Lower leg skin (tissue), 3 donors: ENCODE measurements around the gene SSH3.

Experiments used
- POLR2A ChIP-seq, 2 donors: fragments of 450-650 bp; IDR thresholded peaks; one replicate each; pipeline ENCODE4 v1.6.1; 2016 to 2017; ENCODE audit warnings: antibody characterized with exemption in 2 of 2, mild to moderate bottlenecking in 1 of 2, moderate library complexity in 1 of 2
- TF ChIP-seq, protein P1 (sequence below), 3 donors: fragments of 450-650 bp; IDR thresholded peaks; one replicate each; pipeline ENCODE4 v1.5.1; 2016; ENCODE audit warnings: antibody characterized with exemption in 3 of 3, mild to moderate bottlenecking in 3 of 3, moderate library complexity in 2 of 3

DNA sequence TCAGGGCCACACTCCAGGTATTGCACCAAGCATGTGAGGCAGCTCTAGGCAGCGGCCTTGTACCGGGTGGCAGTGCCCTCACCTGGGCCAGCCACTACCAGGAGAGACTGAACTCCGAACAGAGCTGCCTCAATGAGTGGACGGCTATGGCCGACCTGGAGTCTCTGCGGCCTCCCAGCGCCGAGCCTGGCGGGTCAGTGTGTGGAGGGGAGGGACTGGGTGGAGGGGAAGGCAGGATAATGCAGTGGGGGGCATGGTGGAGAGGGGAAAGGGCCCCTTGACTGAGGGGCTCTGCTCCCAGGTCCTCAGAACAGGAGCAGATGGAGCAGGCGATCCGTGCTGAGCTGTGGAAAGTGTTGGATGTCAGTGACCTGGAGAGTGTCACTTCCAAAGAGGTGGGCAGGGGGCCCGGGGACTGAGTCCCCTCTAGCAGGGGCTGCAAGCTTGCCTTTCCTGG lies 4.2 kb downstream of the SSH3 start:
- no peak for TF ChIP-seq POLR2A (IDR thresholded peaks at IDR 0.05)
- TF ChIP-seq, protein P1, sequence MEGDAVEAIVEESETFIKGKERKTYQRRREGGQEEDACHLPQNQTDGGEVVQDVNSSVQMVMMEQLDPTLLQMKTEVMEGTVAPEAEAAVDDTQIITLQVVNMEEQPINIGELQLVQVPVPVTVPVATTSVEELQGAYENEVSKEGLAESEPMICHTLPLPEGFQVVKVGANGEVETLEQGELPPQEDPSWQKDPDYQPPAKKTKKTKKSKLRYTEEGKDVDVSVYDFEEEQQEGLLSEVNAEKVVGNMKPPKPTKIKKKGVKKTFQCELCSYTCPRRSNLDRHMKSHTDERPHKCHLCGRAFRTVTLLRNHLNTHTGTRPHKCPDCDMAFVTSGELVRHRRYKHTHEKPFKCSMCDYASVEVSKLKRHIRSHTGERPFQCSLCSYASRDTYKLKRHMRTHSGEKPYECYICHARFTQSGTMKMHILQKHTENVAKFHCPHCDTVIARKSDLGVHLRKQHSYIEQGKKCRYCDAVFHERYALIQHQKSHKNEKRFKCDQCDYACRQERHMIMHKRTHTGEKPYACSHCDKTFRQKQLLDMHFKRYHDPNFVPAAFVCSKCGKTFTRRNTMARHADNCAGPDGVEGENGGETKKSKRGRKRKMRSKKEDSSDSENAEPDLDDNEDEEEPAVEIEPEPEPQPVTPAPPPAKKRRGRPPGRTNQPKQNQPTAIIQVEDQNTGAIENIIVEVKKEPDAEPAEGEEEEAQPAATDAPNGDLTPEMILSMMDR (IDR thresholded peaks at IDR 0.05) = no peak
